Hepatocyte (in vitro differentiated cells): Measurements from ENCODE around the gene FAM9A.

ENCODE experiments used
- EZH2 ChIP-seq: fragments of 200-600 bp; sonication (generic); IDR thresholded peaks from 2 replicates; pipeline ENCODE4 v1.6.1; 2016; ENCODE audit warnings: antibody characterized with exemption, mild to moderate bottlenecking, borderline replicate concordance
- EZH2phosphoT487 ChIP-seq: fragments of 200-600 bp; sonication (generic); IDR thresholded peaks from one replicate; pipeline ENCODE4 v1.6.1; 2018; ENCODE audit warnings: antibody characterized with exemption, mild to moderate bottlenecking, low read depth, moderate library complexity; ENCODE audit not compliant: unreplicated experiment, severe bottlenecking
- TF ChIP-seq, protein P1 (sequence below): fragments of 200-600 bp; sonication (generic); IDR thresholded peaks from 2 replicates; pipeline ENCODE4 v1.5.1; 2016; ENCODE audit warnings: antibody characterized with exemption, mild to moderate bottlenecking; ENCODE audit not compliant: poor library complexity

DNA sequence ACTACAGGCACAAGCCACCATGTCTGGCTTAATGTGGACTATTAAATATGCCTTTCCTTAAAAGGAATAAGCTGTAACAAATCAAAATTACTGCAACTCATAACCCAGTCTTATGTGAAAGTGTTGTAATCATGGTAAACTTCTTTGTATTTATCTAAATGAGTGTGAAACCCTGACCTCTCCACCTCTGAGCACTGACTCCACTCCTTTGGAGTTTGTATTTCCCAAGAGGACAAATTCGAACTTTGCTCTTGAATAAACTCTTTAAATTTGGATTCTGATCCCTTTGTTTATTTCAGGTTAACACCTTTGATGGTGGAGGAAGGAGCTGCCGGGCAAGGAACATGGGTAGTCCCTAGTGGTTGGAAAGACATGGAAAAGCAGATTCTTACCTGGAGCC lies 48.3 kb upstream of the FAM9A start:
- TF ChIP-seq, protein P1, sequence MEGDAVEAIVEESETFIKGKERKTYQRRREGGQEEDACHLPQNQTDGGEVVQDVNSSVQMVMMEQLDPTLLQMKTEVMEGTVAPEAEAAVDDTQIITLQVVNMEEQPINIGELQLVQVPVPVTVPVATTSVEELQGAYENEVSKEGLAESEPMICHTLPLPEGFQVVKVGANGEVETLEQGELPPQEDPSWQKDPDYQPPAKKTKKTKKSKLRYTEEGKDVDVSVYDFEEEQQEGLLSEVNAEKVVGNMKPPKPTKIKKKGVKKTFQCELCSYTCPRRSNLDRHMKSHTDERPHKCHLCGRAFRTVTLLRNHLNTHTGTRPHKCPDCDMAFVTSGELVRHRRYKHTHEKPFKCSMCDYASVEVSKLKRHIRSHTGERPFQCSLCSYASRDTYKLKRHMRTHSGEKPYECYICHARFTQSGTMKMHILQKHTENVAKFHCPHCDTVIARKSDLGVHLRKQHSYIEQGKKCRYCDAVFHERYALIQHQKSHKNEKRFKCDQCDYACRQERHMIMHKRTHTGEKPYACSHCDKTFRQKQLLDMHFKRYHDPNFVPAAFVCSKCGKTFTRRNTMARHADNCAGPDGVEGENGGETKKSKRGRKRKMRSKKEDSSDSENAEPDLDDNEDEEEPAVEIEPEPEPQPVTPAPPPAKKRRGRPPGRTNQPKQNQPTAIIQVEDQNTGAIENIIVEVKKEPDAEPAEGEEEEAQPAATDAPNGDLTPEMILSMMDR = no peak
- TF ChIP-seq EZH2 = no peak
- no peak for TF ChIP-seq EZH2phosphoT487
